Lung (tissue), 12 donors: ENCODE results near the gene MGAT1. TPM values are rescaled to one million over a fixed set of nuclear protein-coding genes. Genes with fewer than 3 reads are reported as not detected.

ENCODE experiments used
- ATAC-seq: fragments of 200-7000 bp; cut with Tn5 transposase; one replicate; pipeline ENCODE4 v1.9.1; 2020; ENCODE audit warnings: moderate number of reproducible peaks; ENCODE audit not compliant: insufficient read depth, low FRiP score
- DNase-seq, 3 donors: peaks; one replicate each; pipeline ENCODE4 v3.0.0-alpha.2; 2013 to 2017
- H3K27ac ChIP-seq, 2 donors: one replicate each; pipeline ENCODE4 v1.5.1; 2013; ENCODE audit warnings: mild to moderate bottlenecking in 2 of 2, moderate library complexity in 2 of 2, control low read depth in 1 of 2, inconsistent platforms in 1 of 2, low read depth in 1 of 2, low read length in 1 of 2
- H3K27me3 ChIP-seq, 3 donors: one replicate each; pipeline ENCODE4 v1.5.1; 2013; ENCODE audit warnings: low read length in 2 of 3; ENCODE audit not compliant: control insufficient read depth in 3 of 3, insufficient read depth in 3 of 3
- H3K36me3 ChIP-seq, 4 donors: one replicate each; pipeline ENCODE4 v1.5.1; 2013; ENCODE audit warnings: low read length in 4 of 4, mild to moderate bottlenecking in 1 of 4, moderate library complexity in 1 of 4; ENCODE audit not compliant: control insufficient read depth in 4 of 4, insufficient read depth in 4 of 4
- H3K4me1 ChIP-seq, 5 donors: one replicate each; pipeline ENCODE4 v1.5.1; 2013; ENCODE audit warnings: low read length in 5 of 5, mild to moderate bottlenecking in 2 of 5, moderate library complexity in 1 of 5; ENCODE audit not compliant: control insufficient read depth in 5 of 5, insufficient read depth in 5 of 5
- H3K4me3 ChIP-seq: one replicate; pipeline ENCODE4 v1.5.1; 2013; ENCODE audit warnings: mild to moderate bottlenecking, control low read depth, moderate library complexity
- H3K9ac ChIP-seq, 2 donors: one replicate each; pipeline ENCODE4 v1.5.1; 2013; ENCODE audit warnings: low read length in 2 of 2, control low read depth in 1 of 2; ENCODE audit not compliant: insufficient read depth in 1 of 2
- H3K9me3 ChIP-seq, 4 donors: one replicate each; pipeline ENCODE4 v1.5.1; 2013; ENCODE audit warnings: low read length in 3 of 4, mild to moderate bottlenecking in 1 of 4, moderate library complexity in 1 of 4; ENCODE audit not compliant: control insufficient read depth in 4 of 4, insufficient read depth in 3 of 4
- CTCF ChIP-seq: IDR thresholded peaks from 2 replicates; pipeline ENCODE4 v1.5.1; 2012; ENCODE audit warnings: mild to moderate bottlenecking; ENCODE audit errors: control extremely low read depth, extremely low read depth
- WGBS, 2 donors: extraction: QIAGEN DNeasy Blood & Tissue Kit; methylation state at CpG; one replicate each; pipeline ENCODE4 v1.1.7; 2013; 5-methylcytosine and 5-hydroxymethylcytosine counted together
- polyA plus RNA-seq, 2 donors: library from polyadenylated mRNA; stranded (reverse); fragments of 200-250 nt; gene quantifications; one replicate each; pipeline ENCODE4 v1.2.1, GENCODE V29; 2013
- total RNA-seq, 2 donors: library from RNA; depleted of rRNA in 1 of 2; stranded (reverse); fragments of >200 nt in 1 of 2; gene quantifications; one replicate each; pipeline ENCODE4 v1.2.1, GENCODE V29; 2014 to 2021
- donor health status: control.
- donor health status: control.
- donor health status: Bipolar disorder and iron deficiency.
- donor health status: healthy.
- donor health status: DM: yes; HTN: yes; CAD: no.

The MGAT1 gene
- total and polyA plus RNA-seq, 4 donors: 117 to 415 (median 211) TPM

- peaks cover 12 to 37% (median 22%) of the 10 kb centered on the region in 5 donors for H3K4me1 ChIP-seq
- no peaks in the 10 kb centered on the region for H3K27me3 ChIP-seq
- H3K36me3 ChIP-seq: peaks cover 2 to 18% (median 13%) of the 10 kb centered on the region in 4 donors
- no peak overlapping the region for H3K9ac ChIP-seq
- DNase-seq (no peak), ATAC-seq (no peak)
- H3K9me3 ChIP-seq: no peaks in the 10 kb centered on the region
- H3K4me3 ChIP-seq: no peak overlapping the region
- no peak for TF ChIP-seq CTCF
- WGBS, 2 donors: 65 to 74% methylated on average over 10 of the region's 10 CpGs
- H3K27ac ChIP-seq: peak overlapping the region in 1 of 2 donors; percentile 5
Observed at GRCh38 chr5:180797256-180798192, 5.1 kb downstream of the MGAT1 start.

- no peak for DNase-seq
- H3K27ac ChIP-seq: no peak overlapping the region
Observed at GRCh38 chr5:180795771-180796313, 6.8 kb downstream of the MGAT1 start.

GRCh38 chr5:180792965-180793287 is 9.7 kb downstream of the MGAT1 start:
- Histone ChIP-seq H3K9ac (no peak overlapping the region), H3K36me3 (peaks cover 9 to 38% (median 22%) of the 10 kb centered on the region in 4 donors), H3K4me3 (no peak overlapping the region), H3K9me3 (no peaks in the 10 kb centered on the region), H3K27me3 (no peaks in the 10 kb centered on the region), H3K4me1 (peaks cover 0 to 19% (median 3%) of the 10 kb centered on the region in 5 donors), H3K27ac (no peak overlapping the region)
- no peak for ATAC-seq
- no peak for DNase-seq
- 76 to 78% methylated on average over 7 of the region's 7 CpGs for WGBS, 2 donors
- TF ChIP-seq CTCF: no peak

More at GRCh38 chr5:180795771-180796313, 6.8 kb downstream of the MGAT1 start:
- WGBS, 2 donors: 82 to 94% methylated on average over 4 of the region's 4 CpGs
- H3K27me3 ChIP-seq: no peaks in the 10 kb centered on the region
- H3K4me1 ChIP-seq: peaks cover under 1 to 37% (median 14%) of the 10 kb centered on the region in 5 donors
- no peak for ATAC-seq
- H3K36me3 ChIP-seq: peaks cover 10 to 35% (median 23%) of the 10 kb centered on the region in 4 donors
- H3K4me3 ChIP-seq: no peak overlapping the region
- TF ChIP-seq CTCF: no peak
- H3K9me3 ChIP-seq: no peaks in the 10 kb centered on the region
- H3K9ac ChIP-seq: no peak overlapping the region
